Lung microvascular endothelial cell (primary cell): ENCODE measurements around the gene DUOXA1. TPM values are rescaled to one million over a fixed set of nuclear protein-coding genes. Genes with fewer than 3 reads are reported as not detected.
"Not testable (repeated sequence)": the region's sequence is repeated elsewhere in the genome, so short reads cannot be mapped to it uniquely, and the experiment has no call there.

ENCODE experiments used
- DNase-seq, 2 donors: peaks; one replicate each; pipeline versions ENCODE4 v3.0.0 to v3.0.0-alpha.2; 2010; ENCODE audit warnings: low read depth in 2 of 2
- total RNA-seq: library from RNA; depleted of rRNA; stranded (reverse); fragments of >200 nt; gene quantifications from 2 replicates; pipeline ENCODE4 v1.2.1, GENCODE V29; 2014

The DUOXA1 gene
- total RNA-seq, 1 donor from 2014 or later = not detected

- no peak for DNase-seq
Observed at GRCh38 chr15:45113380-45113990, 16.2 kb downstream of the DUOXA1 start.

GRCh38 chr15:45112591-45113379 is 16.9 kb downstream of the DUOXA1 start:
- DNase-seq = no peak

- DNase-seq = no peak
Observed at GRCh38 chr15:45112143-45112590, 17.5 kb downstream of the DUOXA1 start.

- DNase-seq = no peak
Observed at GRCh38 chr15:45111390-45112142, 18.1 kb downstream of the DUOXA1 start.

GRCh38 chr15:45110256-45110820 is 19.3 kb downstream of the DUOXA1 start:
- DNase-seq = no peak

GRCh38 chr15:45107941-45108630 is 21.6 kb downstream of the DUOXA1 start:
- DNase-seq = no peak

GRCh38 chr15:45106002-45106790 is 23.5 kb downstream of the DUOXA1 start:
- DNase-seq = no peak

GRCh38 chr15:45105586-45105985 is 24.1 kb downstream of the DUOXA1 start:
- no peak for DNase-seq

- DNase-seq = not testable (repeated sequence)
Observed at GRCh38 chr15:45104170-45104569, 25.5 kb downstream of the DUOXA1 start.

GRCh38 chr15:45102226-45102625 is 27.5 kb downstream of the DUOXA1 start:
- DNase-seq = no peak

- no peak for DNase-seq
Observed at GRCh38 chr15:45101749-45102148, 27.9 kb downstream of the DUOXA1 start.

GRCh38 chr15:45100884-45101625 is 28.6 kb downstream of the DUOXA1 start:
- DNase-seq = no peak

GRCh38 chr15:45099549-45100165 is 30.0 kb downstream of the DUOXA1 start:
- no peak for DNase-seq

- no peak for DNase-seq
Observed at GRCh38 chr15:45097466-45097865, 32.2 kb downstream of the DUOXA1 start.

GRCh38 chr15:45095661-45096060 is 34.0 kb downstream of the DUOXA1 start:
- no peak for DNase-seq

- no peak for DNase-seq
Observed at GRCh38 chr15:45094358-45094730, 35.3 kb downstream of the DUOXA1 start.

GRCh38 chr15:45093622-45094357 is 35.9 kb downstream of the DUOXA1 start:
- no peak for DNase-seq

- no peak for DNase-seq
Observed at GRCh38 chr15:45093013-45093412, 36.7 kb downstream of the DUOXA1 start.

GRCh38 chr15:45091576-45091975 is 38.1 kb downstream of the DUOXA1 start:
- no peak for DNase-seq
